ENCODE results near the gene ZBTB4.

DNA sequence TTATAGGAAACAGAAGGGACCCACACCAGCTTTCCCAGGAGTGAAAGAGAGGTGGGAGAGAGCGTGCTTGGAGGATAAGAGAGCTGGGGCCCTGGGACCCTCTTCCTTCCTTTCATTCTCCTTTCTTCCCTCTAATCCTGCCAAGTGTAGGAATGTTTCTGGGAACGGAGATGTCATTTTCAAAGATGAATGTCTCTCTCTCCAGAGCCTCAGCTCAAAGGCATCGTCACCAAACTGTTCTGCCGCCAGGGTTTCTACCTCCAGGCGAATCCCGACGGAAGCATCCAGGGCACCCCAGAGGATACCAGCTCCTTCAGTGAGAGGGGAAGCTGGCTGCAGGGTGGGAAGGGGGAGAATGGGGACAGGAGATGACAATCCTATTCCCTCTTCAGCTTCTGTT, 38.2 kb downstream of the ZBTB4 start:
- TF ChIP-seq, protein P1, sequence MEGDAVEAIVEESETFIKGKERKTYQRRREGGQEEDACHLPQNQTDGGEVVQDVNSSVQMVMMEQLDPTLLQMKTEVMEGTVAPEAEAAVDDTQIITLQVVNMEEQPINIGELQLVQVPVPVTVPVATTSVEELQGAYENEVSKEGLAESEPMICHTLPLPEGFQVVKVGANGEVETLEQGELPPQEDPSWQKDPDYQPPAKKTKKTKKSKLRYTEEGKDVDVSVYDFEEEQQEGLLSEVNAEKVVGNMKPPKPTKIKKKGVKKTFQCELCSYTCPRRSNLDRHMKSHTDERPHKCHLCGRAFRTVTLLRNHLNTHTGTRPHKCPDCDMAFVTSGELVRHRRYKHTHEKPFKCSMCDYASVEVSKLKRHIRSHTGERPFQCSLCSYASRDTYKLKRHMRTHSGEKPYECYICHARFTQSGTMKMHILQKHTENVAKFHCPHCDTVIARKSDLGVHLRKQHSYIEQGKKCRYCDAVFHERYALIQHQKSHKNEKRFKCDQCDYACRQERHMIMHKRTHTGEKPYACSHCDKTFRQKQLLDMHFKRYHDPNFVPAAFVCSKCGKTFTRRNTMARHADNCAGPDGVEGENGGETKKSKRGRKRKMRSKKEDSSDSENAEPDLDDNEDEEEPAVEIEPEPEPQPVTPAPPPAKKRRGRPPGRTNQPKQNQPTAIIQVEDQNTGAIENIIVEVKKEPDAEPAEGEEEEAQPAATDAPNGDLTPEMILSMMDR (conservative IDR thresholded peaks at IDR 0.05): no peak
- TF ChIP-seq ZFX (IDR thresholded peaks at IDR 0.05): no peak
